ENCODE data around the gene KCNJ15.

DNA sequence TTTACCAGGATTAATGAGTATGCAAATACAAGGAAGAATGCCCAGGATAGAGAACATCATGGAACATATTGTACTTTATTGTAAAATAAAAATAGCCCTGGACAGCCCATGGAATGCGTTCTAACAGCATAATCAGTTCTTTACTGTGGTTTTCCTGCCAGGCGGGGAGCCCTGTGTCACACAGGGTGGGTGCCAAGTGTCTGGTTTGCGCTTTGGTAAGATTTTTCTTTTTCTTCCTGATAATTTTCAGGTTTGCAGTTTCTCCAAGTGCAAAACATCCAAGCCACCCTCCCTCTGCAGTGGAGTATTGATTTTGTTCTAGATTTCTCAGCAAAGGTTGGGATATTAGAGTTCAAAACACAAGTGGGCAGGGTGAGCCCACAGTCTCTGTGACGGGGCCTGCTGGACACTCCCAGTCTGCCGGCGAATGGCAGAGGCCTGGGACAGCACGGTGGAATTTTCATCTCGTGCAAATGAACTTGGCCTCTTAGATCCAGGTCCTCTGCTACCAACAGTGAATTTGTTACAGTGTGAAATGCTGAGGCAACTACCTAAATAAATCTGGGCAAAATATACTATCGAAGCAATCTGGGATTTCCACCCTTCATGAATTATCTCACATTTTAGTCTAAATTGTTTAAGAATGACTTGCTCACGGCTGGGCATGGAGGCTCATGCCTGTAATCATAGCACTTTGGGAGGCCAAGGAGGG, 15.6 kb upstream of the KCNJ15 start:
- TF ChIP-seq, protein P1, sequence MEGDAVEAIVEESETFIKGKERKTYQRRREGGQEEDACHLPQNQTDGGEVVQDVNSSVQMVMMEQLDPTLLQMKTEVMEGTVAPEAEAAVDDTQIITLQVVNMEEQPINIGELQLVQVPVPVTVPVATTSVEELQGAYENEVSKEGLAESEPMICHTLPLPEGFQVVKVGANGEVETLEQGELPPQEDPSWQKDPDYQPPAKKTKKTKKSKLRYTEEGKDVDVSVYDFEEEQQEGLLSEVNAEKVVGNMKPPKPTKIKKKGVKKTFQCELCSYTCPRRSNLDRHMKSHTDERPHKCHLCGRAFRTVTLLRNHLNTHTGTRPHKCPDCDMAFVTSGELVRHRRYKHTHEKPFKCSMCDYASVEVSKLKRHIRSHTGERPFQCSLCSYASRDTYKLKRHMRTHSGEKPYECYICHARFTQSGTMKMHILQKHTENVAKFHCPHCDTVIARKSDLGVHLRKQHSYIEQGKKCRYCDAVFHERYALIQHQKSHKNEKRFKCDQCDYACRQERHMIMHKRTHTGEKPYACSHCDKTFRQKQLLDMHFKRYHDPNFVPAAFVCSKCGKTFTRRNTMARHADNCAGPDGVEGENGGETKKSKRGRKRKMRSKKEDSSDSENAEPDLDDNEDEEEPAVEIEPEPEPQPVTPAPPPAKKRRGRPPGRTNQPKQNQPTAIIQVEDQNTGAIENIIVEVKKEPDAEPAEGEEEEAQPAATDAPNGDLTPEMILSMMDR (IDR thresholded peaks at IDR 0.05; ENCODE audit: low read depth, low read length): no peak
- TF ChIP-seq EZH2phosphoT487 (IDR thresholded peaks at IDR 0.05; ENCODE audit: low read depth): no peak

Measured in OCI-LY3 (cell line).